K562 (cell line): ENCODE results near the gene CEP192. TPM values are rescaled to one million over a fixed set of nuclear protein-coding genes. Genes with fewer than 3 reads are reported as not detected.

ENCODE experiments used
- ATAC-seq: fragments of 200-7000 bp; cut with Tn5 transposase; 3 replicates; pipeline ENCODE4 v1.9.1; 2020; ENCODE audit warnings: moderate library complexity
- BruUV-seq: library from RNA; stranded (reverse); fragments of 400-500 nt; replicated peaks from 2 replicates; lab custom pipeline; 2021; lab: Mats Ljungman, UMichigan
- CTCF ChIA-PET: fragments of 300-600 bp; formaldehyde crosslinking; extraction: SDS; loops from one replicate; lab custom pipeline; 2021; ENCODE audit warnings: low intra/inter-chr PET ratio; lab: Yijun Ruan, JAX
- POLR2A ChIA-PET: fragments of 300-600, 350-650 bp; sonication (Branson Sonifier 250); formaldehyde crosslinking; extraction: SDS; loops from one replicate; lab custom pipeline; 2021; ENCODE audit warnings: antibody characterized with exemption, inconsistent platforms; lab: Yijun Ruan, JAX
- DNase-seq, 4 experiments: peaks; one replicate each; pipeline versions ENCODE4 v3.0.0 to v3.0.0-alpha.2; 2011 to 2018; ENCODE audit warnings: low spot score in 3 of 4, mixed read lengths in 3 of 4; ENCODE audit errors: extremely low read depth in 1 of 4
- FAIRE-seq: peaks from 2 replicates; lab custom pipeline; 2011; peaks lifted over from hg19 to GRCh38; lab: Jason Lieb, UNC
- H2AFZ ChIP-seq: 2 replicates; pipeline ENCODE4 v1.6.0; 2011; ENCODE audit warnings: low read depth, low read length, control low read depth, inconsistent platforms
- H3K27ac ChIP-seq: fragments of 200-600 bp; 3 replicates; pipeline ENCODE4 v1.8.0; 2011; ENCODE audit warnings: low read depth, mild to moderate bottlenecking, control low read depth, inconsistent platforms, low read length, moderate library complexity, mixed read lengths; ENCODE audit errors: extremely low read depth
- H3K27me3 ChIP-seq, 2 experiments: fragments of 300-600 bp in 1 of 2; 2 replicates in 1 of 2; 3 replicates in 1 of 2; pipeline versions ENCODE4 v1.6.0 to v1.8.0; 2011; ENCODE audit warnings: inconsistent platforms in 2 of 2, low read length in 2 of 2, mild to moderate bottlenecking in 1 of 2, mixed read lengths in 1 of 2, moderate library complexity in 1 of 2; ENCODE audit not compliant: control insufficient read depth in 2 of 2, insufficient read depth in 2 of 2
- H3K36me3 ChIP-seq: fragments of 300-600 bp; 3 replicates; pipeline ENCODE4 v1.8.0; 2011; ENCODE audit warnings: mild to moderate bottlenecking, low read length, inconsistent platforms; ENCODE audit not compliant: control insufficient read depth, insufficient read depth
- H3K4me1 ChIP-seq, 2 experiments: fragments of 200-600 bp in 1 of 2; replicated peaks in 1 of 2; 2 replicates in 1 of 2; 3 replicates in 1 of 2; pipeline versions ENCODE4 v1.5.1 to v1.8.0; 2011; ENCODE audit warnings: inconsistent platforms in 2 of 2, low read length in 2 of 2, mild to moderate bottlenecking in 1 of 2, mixed read lengths in 1 of 2, moderate library complexity in 1 of 2; ENCODE audit not compliant: control insufficient read depth in 2 of 2, insufficient read depth in 2 of 2
- H3K4me2 ChIP-seq: 2 replicates; pipeline ENCODE4 v1.6.1; 2011; ENCODE audit warnings: low read length, control low read depth, inconsistent platforms, mixed read lengths; ENCODE audit not compliant: insufficient read depth
- H3K4me3 ChIP-seq: fragments of 200-600 bp; sonication (generic), shearing (Covaris generic); 2 replicates; pipeline ENCODE4 v1.5.1; 2016; ENCODE audit warnings: control low read depth, inconsistent platforms
- H3K79me2 ChIP-seq: fragments of 200-600 bp; 3 replicates; pipeline ENCODE4 v1.8.0; 2011; ENCODE audit warnings: low read length, inconsistent platforms; ENCODE audit not compliant: control insufficient read depth, insufficient read depth
- H3K9ac ChIP-seq, 2 experiments: 2 replicates each; pipeline versions ENCODE4 v1.6.0 to v1.6.1; 2011; ENCODE audit warnings: low read depth in 2 of 2, low read length in 2 of 2, control low read depth in 1 of 2, inconsistent platforms in 1 of 2, mild to moderate bottlenecking in 1 of 2, mixed read lengths in 1 of 2; ENCODE audit not compliant: insufficient read depth in 1 of 2
- H3K9me1 ChIP-seq: one replicate; pipeline ENCODE4 v1.6.0; 2011; ENCODE audit warnings: inconsistent platforms, mild to moderate bottlenecking, low read length, moderate library complexity; ENCODE audit not compliant: control insufficient read depth, insufficient read depth
- H3K9me3 ChIP-seq: replicated peaks from 2 replicates; pipeline ENCODE4 v1.5.1; 2011; ENCODE audit warnings: low read depth, low read length, inconsistent platforms; ENCODE audit not compliant: control insufficient read depth, insufficient read depth
- H4K20me1 ChIP-seq: replicated peaks from 2 replicates; pipeline ENCODE4 v1.6.1; 2011; ENCODE audit warnings: low read length, inconsistent platforms, mixed read lengths; ENCODE audit not compliant: control insufficient read depth, insufficient read depth
- BHLHE40 ChIP-seq: IDR thresholded peaks from 2 replicates; pipeline ENCODE4 v1.6.1; 2011; ENCODE audit warnings: low read length, improper control_type of control experiment
- CGGBP1 ChIP-seq: fragments of 250-450 bp; sonication (Bioruptor Pico); IDR thresholded peaks from 2 replicates; pipeline ENCODE4 v1.9.0; 2021; ENCODE audit warnings: mild to moderate bottlenecking
- TBP ChIP-seq: optimal IDR thresholded peaks from 2 replicates; pipeline ENCODE3; 2011; ENCODE audit warnings: low read depth, low read length, improper control_type of control experiment
- YY1 ChIP-seq, 3 experiments: IDR thresholded peaks; 2 replicates each; pipeline ENCODE4 v1.6.1; 2011; ENCODE audit warnings: low read length in 2 of 3, mild to moderate bottlenecking in 2 of 3, moderate library complexity in 2 of 3, borderline replicate concordance in 1 of 3, control low read depth in 1 of 3, low read depth in 1 of 3; ENCODE audit not compliant: insufficient read depth in 3 of 3, insufficient replicate concordance in 2 of 3, control insufficient read depth in 1 of 3, insufficient read length in 1 of 3; ENCODE audit errors: extremely low read depth in 1 of 3
- WGBS: fragments of 100-300 bp; shearing (Covaris generic); methylation state at CpG from one replicate; pipeline ENCODE4 v1.1.6; 2016; ENCODE audit warnings: low coverage, mixed read lengths; ENCODE audit not compliant: insufficient coverage; ENCODE audit errors: missing lambda C conversion rate; 5-methylcytosine and 5-hydroxymethylcytosine counted together
- in situ Hi-C: fragments of 300-500 bp; cut with MboI; formaldehyde crosslinking; loops from 4 replicates; pipeline ENCODE4 v1.15.0; 2018; ENCODE audit warnings: inconsistent platforms, mixed read lengths
- intact Hi-C: fragments of 100-400 bp; cut with micrococcal nuclease; formaldehyde crosslinking; loops from 2 replicates; pipeline ENCODE4 v1.14.2; 2022
- polyA plus RNA-seq, 8 experiments: library from polyadenylated mRNA; depleted of rRNA in 4 of 8; stranded (reverse) in 5 of 8; unstranded in 3 of 8; fragments of >200 nt; fragmentation: Nextera tagmentation in 2 of 8; fragmentation: Illumina TruSeq in 1 of 8; extraction: Ambion mirVana in 2 of 8; extraction: Trizol in 1 of 8; gene quantifications; 2 replicates each; pipeline versions ENCODE4 v1.2.1 to v1.2.3, GENCODE V29; 2011 to 2014; ENCODE audit warnings: inconsistent platforms in 1 of 8, missing spikeins in 1 of 8
- total RNA-seq, 7 experiments: library from RNA; depleted of rRNA in 6 of 7; stranded (reverse); fragments of >200 nt in 6 of 7; fragmentation: Illumina TruSeq in 2 of 7; extraction: Trizol in 2 of 7; gene quantifications; 2 replicates each; pipeline versions ENCODE4 v1.2.1 to v1.2.3, GENCODE V29; 2011 to 2021; ENCODE audit warnings: low replicate concordance in 1 of 7

The CEP192 gene
- total and polyA plus RNA-seq, 9 of the 15 experiments (the other 6 are each of a cell fraction or from before 2014, with no cell fraction given), result 14.4 to 54.4 (median 35.8) TPM

- no peak overlapping the region for H2AFZ ChIP-seq
- peak overlapping the region; percentile 78 for H3K4me2 ChIP-seq
- H3K27me3 ChIP-seq, result no peaks in the 10 kb centered on the region
- BruUV-seq, result no TSS peak
- 42% methylated on average over 6 of the region's 6 CpGs for WGBS
- peak overlapping the region; percentile 65; the same call in 2 of the 3 replicates for H3K27ac ChIP-seq
- H3K36me3 ChIP-seq, result peaks cover 56% of the 10 kb centered on the region
- peaks cover 6% of the 10 kb centered on the region for H3K9me1 ChIP-seq
- ChIA-PET POLR2A (interaction anchor here (0.6 to 1.6 kb wide), 6 partner anchors 10 to 139 kb away, joined by 3 to 5 read pairs (median 3); no protein-coding TSS in a partner anchor), CTCF (no interaction called here)
- H3K79me2 ChIP-seq, result peaks cover 95% of the 10 kb centered on the region
- peak overlapping the region in 1 of 2 experiments; percentile 21; a peak in 1 of 4 replicates for H3K9ac ChIP-seq
- intact Hi-C loops (loop anchor here (10.0 kb wide), 1 partner anchor 111 kb away; the partner anchor contains the start of gene PTPN2), in situ Hi-C loops (no loop called here)
- FAIRE-seq, result no peak
- peak in 1 of 4 experiments; percentile 22 for DNase-seq
- TF ChIP-seq CGGBP1 (no peak), YY1 (IDR thresholded peaks at IDR 0.05; ENCODE audit: borderline replicate concordance in 1 of 3, control insufficient read depth in 1 of 3, extremely low read depth in 1 of 3, insufficient read depth in 3 of 3, insufficient read length in 1 of 3, insufficient replicate concordance in 2 of 3, low read depth in 1 of 3, low read length in 2 of 3) (peak in 1 of 3 experiments; percentile 15), TBP (no peak), BHLHE40 (peak; percentile 69)
- ATAC-seq, result no peak; the same call in 2 of the 3 replicates
- H3K9me3 ChIP-seq, result peaks cover 14% of the 10 kb centered on the region; the same call in 1 of the 2 replicates
- H3K4me3 ChIP-seq, result no peak overlapping the region
- peaks cover 27% of the 10 kb centered on the region for H4K20me1 ChIP-seq
- peaks cover 27 to 31% of the 10 kb centered on the region in 2 experiments for H3K4me1 ChIP-seq
Measured at GRCh38 chr18:12995952-12996477, 4.9 kb downstream of the CEP192 start.
